NK-92 (cell line): ENCODE results near the gene CDX2.
"Not testable (repeated sequence)": the region's sequence is repeated elsewhere in the genome, so short reads cannot be mapped to it uniquely, and the experiment has no call there.

Experiments used
- DNase-seq: peaks from one replicate; lab custom pipeline; 2025; ENCODE audit not compliant: unreplicated experiment; lab: John Stamatoyannopoulos, UW

CDX2 gene

GRCh38 chr13:27965740-27966640, 3.1 kb downstream of the CDX2 start:
- DNase-seq = no peak

- no peak for DNase-seq
Observed at GRCh38 chr13:27965343-27965739, 3.8 kb downstream of the CDX2 start.

GRCh38 chr13:27964741-27965323, 4.3 kb downstream of the CDX2 start:
- DNase-seq = no peak

- DNase-seq = not testable (repeated sequence)
Observed at GRCh38 chr13:27964206-27964605, 4.9 kb downstream of the CDX2 start.

GRCh38 chr13:27963491-27963890, 5.6 kb downstream of the CDX2 start:
- DNase-seq = no peak

- no peak for DNase-seq
Observed at GRCh38 chr13:27962982-27963381, 6.1 kb downstream of the CDX2 start.

- no peak for DNase-seq
Observed at GRCh38 chr13:27962128-27962841, 6.8 kb downstream of the CDX2 start.

GRCh38 chr13:27961227-27962085, 7.7 kb downstream of the CDX2 start:
- no peak for DNase-seq

GRCh38 chr13:27960362-27961226, 8.5 kb downstream of the CDX2 start:
- no peak for DNase-seq

- no peak for DNase-seq
Observed at GRCh38 chr13:27959976-27960361, 9.1 kb downstream of the CDX2 start.

GRCh38 chr13:27956576-27957300, 12.4 kb downstream of the CDX2 start:
- DNase-seq = no peak

GRCh38 chr13:27955014-27955591, 14.0 kb downstream of the CDX2 start:
- no peak for DNase-seq

GRCh38 chr13:27954406-27954851, 14.7 kb downstream of the CDX2 start:
- DNase-seq = no peak

- DNase-seq = no peak
Observed at GRCh38 chr13:27953676-27954405, 15.3 kb downstream of the CDX2 start.

GRCh38 chr13:27952876-27953675, 16.0 kb downstream of the CDX2 start:
- no peak for DNase-seq

- no peak for DNase-seq
Observed at GRCh38 chr13:27942972-27943371, 26.1 kb downstream of the CDX2 start.

GRCh38 chr13:27933580-27934328, 35.4 kb downstream of the CDX2 start:
- no peak for DNase-seq
